Loucy (cell line): ENCODE measurements around the gene COPS7A.

Experiments used
- EZH2phosphoT487 ChIP-seq: fragments of 200-600 bp; IDR thresholded peaks from 2 replicates; pipeline ENCODE4 v1.6.1; 2018; ENCODE audit warnings: antibody characterized with exemption, mild to moderate bottlenecking, moderate library complexity, borderline replicate concordance
- TF ChIP-seq, protein P1 (sequence below): fragments of 200-600 bp; sonication (generic); conservative IDR thresholded peaks from 2 replicates; pipeline ENCODE4 v1.5.1; 2014; ENCODE audit warnings: mild to moderate bottlenecking, antibody characterized with exemption, low read length

DNA sequence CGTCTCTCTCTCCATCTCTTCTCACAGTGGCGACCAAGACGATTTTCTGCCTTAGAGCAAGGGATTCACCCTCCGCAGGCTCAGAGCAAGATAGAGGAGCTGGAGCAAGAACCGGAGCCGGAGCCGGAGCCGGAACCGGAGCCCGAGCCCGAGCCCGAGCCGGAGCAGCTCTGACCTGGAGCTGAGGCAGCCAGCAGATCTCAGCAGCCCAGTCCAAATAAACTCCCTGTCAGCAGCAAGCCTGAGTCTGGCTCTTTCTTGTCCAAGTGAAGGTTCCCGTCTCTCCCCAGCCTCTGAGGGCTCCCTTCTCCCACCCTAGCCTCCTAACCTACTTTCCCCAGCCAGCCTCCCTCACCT is 54.3 kb downstream of the COPS7A start:
- TF ChIP-seq, protein P1, sequence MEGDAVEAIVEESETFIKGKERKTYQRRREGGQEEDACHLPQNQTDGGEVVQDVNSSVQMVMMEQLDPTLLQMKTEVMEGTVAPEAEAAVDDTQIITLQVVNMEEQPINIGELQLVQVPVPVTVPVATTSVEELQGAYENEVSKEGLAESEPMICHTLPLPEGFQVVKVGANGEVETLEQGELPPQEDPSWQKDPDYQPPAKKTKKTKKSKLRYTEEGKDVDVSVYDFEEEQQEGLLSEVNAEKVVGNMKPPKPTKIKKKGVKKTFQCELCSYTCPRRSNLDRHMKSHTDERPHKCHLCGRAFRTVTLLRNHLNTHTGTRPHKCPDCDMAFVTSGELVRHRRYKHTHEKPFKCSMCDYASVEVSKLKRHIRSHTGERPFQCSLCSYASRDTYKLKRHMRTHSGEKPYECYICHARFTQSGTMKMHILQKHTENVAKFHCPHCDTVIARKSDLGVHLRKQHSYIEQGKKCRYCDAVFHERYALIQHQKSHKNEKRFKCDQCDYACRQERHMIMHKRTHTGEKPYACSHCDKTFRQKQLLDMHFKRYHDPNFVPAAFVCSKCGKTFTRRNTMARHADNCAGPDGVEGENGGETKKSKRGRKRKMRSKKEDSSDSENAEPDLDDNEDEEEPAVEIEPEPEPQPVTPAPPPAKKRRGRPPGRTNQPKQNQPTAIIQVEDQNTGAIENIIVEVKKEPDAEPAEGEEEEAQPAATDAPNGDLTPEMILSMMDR: no peak
- no peak for TF ChIP-seq EZH2phosphoT487
